SK-N-SH (cell line): ENCODE results near the gene HMGXB4.

Experiments used
- CTCF ChIP-seq: fragments of 200-600 bp; sonication (generic); IDR thresholded peaks from 2 replicates; pipeline ENCODE4 v1.6.1; 2017; ENCODE audit warnings: antibody characterized with exemption, mild to moderate bottlenecking, moderate library complexity
- EP300 ChIP-seq, 2 experiments: IDR thresholded peaks; 2 replicates each; pipeline versions ENCODE4 v1.4.0 to v1.6.1; 2012; ENCODE audit warnings: borderline replicate concordance in 1 of 2, low read depth in 1 of 2, low read length in 1 of 2
- EZH2phosphoT487 ChIP-seq: fragments of 200-600 bp; sonication (generic); IDR thresholded peaks from 2 replicates; pipeline ENCODE4 v1.6.1; 2017; ENCODE audit warnings: low read depth, mixed run types, mild to moderate bottlenecking, antibody characterized with exemption, moderate library complexity, borderline replicate concordance
- GABPA ChIP-seq: IDR thresholded peaks from 2 replicates; pipeline ENCODE4 v1.4.0; 2012; ENCODE audit warnings: low read depth, mild to moderate bottlenecking
- GATA2 ChIP-seq: sonication (generic); formaldehyde crosslinking; IDR thresholded peaks from 2 replicates; pipeline ENCODE4 v1.5.0; 2020; ENCODE audit warnings: mild to moderate bottlenecking, missing genetic modification reagents
- MAX ChIP-seq: IDR thresholded peaks from 2 replicates; pipeline ENCODE4 v1.4.0; 2012; ENCODE audit warnings: low read depth
- MXI1 ChIP-seq: IDR thresholded peaks from 2 replicates; pipeline ENCODE4 v1.6.1; 2012; ENCODE audit warnings: mild to moderate bottlenecking, low read depth, low read length, improper control_type of control experiment
- NFIC ChIP-seq: IDR thresholded peaks from 2 replicates; pipeline ENCODE4 v1.4.0; 2012; ENCODE audit warnings: borderline replicate concordance
- RFX5 ChIP-seq: IDR thresholded peaks from 2 replicates; pipeline ENCODE4 v1.6.1; 2012; ENCODE audit warnings: mild to moderate bottlenecking, improper control_type of control experiment, low read length
- RXRA ChIP-seq: IDR thresholded peaks from 2 replicates; pipeline ENCODE4 v1.4.0; 2012; ENCODE audit warnings: low read depth, mild to moderate bottlenecking, borderline replicate concordance
- SIN3A ChIP-seq: IDR thresholded peaks from 2 replicates; pipeline ENCODE4 v1.6.1; 2012; ENCODE audit warnings: low read depth, mild to moderate bottlenecking, low read length, moderate library complexity, borderline replicate concordance
- TAF1 ChIP-seq: IDR thresholded peaks from 2 replicates; pipeline ENCODE4 v1.6.1; 2012; ENCODE audit warnings: low read depth, mild to moderate bottlenecking, low read length, moderate library complexity, borderline replicate concordance
- USF2 ChIP-seq: fragments of 150-350 bp; IDR thresholded peaks from 2 replicates; pipeline ENCODE4 v1.6.1; 2017; ENCODE audit warnings: antibody characterized with exemption, low read length, low read depth, borderline replicate concordance
- YY1 ChIP-seq: IDR thresholded peaks from 2 replicates; pipeline ENCODE4 v1.4.0; 2012; ENCODE audit warnings: low read depth, mild to moderate bottlenecking

GRCh38 chr22:35264986-35265385 lies 7.7 kb downstream of the HMGXB4 start:
- TF ChIP-seq CTCF (no peak), EZH2phosphoT487 (no peak), RFX5 (no peak), GATA2 (CRISPR knock-in tag) (no peak), TAF1 (no peak), GABPA (no peak), EP300 (IDR thresholded peaks at IDR 0.05; ENCODE audit: borderline replicate concordance in 1 of 2, low read depth in 1 of 2, low read length in 1 of 2) (no peak), USF2 (no peak), NFIC (no peak), MXI1 (no peak), SIN3A (no peak), MAX (no peak), YY1 (no peak), RXRA (no peak)
